GM13977 (cell line): Measurements from ENCODE around the gene SIDT1.

Source experiments
- DNase-seq: peaks from one replicate; pipeline ENCODE4 v3.0.0; 2012; ENCODE audit warnings: low spot score
- CTCF ChIP-seq: IDR thresholded peaks from 2 replicates; pipeline ENCODE4 v1.5.1; 2012; ENCODE audit warnings: mild to moderate bottlenecking, control low read depth; ENCODE audit not compliant: insufficient read depth; ENCODE audit errors: extremely low read depth, missing control alignments
- in situ Hi-C: fragments of 300-500 bp; cut with MboI; formaldehyde crosslinking; loops from one replicate; pipeline ENCODE4 v1.12.0; 2022; ENCODE audit warnings: low sequenced_read_pairs, low pct_unique_long_range_greater_than_20kb, mixed read lengths, inconsistent platforms; ENCODE audit not compliant: unreplicated experiment

SIDT1 gene

GRCh38 chr3:113501597-113501996 lies 30.8 kb upstream of the SIDT1 start:
- in situ Hi-C loops: no loop called here
- no peak for TF ChIP-seq CTCF
- no peak for DNase-seq

GRCh38 chr3:113505867-113506266 lies 26.5 kb upstream of the SIDT1 start:
- in situ Hi-C loops: no loop called here
- no peak for DNase-seq
- no peak for TF ChIP-seq CTCF

DNA sequence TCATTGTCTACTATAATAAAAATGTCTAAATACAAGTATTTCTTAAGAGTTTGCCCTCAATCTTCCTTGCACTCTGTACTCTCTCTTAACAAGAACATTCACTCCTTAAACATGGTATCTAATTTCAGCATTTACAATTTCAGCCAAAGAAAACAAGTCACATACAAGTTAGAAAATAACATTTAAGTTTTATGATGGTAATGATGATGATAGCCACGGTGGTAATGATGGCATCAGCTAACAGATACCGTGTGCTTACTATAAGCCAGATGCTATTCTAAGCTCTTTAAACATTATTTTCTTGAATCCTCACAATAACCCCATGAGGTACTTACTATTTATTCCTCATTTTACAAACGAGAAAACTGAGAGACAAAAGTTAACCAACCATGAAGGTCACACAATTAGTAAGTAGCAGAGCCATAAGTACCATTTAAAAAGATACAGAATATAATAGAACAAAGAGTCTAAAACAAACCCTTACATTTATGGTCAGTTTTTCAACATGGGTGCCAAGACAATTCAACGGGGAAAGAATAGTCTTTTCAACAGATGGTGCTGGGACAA lies 24.8 kb upstream of the SIDT1 start:
- DNase-seq: no peak
- in situ Hi-C loops: no loop called here
- TF ChIP-seq CTCF: no peak

DNA sequence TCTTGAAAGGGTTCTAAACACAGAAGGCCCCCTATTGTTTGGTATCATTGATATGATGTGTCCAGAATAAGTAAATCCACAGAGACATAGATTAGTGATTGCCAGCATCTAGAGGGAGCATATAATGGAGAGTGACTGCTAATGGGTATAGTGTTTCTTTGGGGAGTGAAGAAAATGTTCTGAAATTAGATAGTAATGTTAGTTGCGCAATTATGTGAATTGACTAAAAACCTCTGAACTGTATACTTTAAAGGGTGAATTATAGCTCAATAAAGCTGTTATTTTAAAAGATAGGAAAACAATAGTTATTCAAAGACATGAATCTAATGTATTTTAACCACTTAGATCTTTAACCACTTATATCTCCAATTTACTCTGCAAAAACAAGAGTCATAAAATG lies 23.4 kb upstream of the SIDT1 start:
- TF ChIP-seq CTCF: no peak
- in situ Hi-C loops: no loop called here
- DNase-seq: no peak

GRCh38 chr3:113514265-113514769 lies 18.0 kb upstream of the SIDT1 start:
- in situ Hi-C loops: no loop called here
- no peak for TF ChIP-seq CTCF
- DNase-seq: no peak

- peak; percentile 24 for TF ChIP-seq CTCF
- no peak for DNase-seq
- in situ Hi-C loops: no loop called here
Observed at GRCh38 chr3:113516115-113516505, 16.2 kb upstream of the SIDT1 start.
